Gastroesophageal sphincter (tissue), 4 donors: ENCODE measurements around the gene SNX3. TPM values are rescaled to one million over a fixed set of nuclear protein-coding genes. Genes with fewer than 3 reads are reported as not detected.

Experiments used
- ATAC-seq: fragments of 150-250 bp; one replicate; pipeline ENCODE4 v1.9.1; 2016; ENCODE audit warnings: mild to moderate bottlenecking, moderate library complexity
- H3K27ac ChIP-seq, 4 donors: fragments of 200-600 bp; sonication (generic) in 3 of 4; 1 replicate in 3 of 4; 2 replicates in 1 of 4; pipeline ENCODE4 v1.5.1; 2016 to 2019
- H3K27me3 ChIP-seq: fragments of 200-600 bp; sonication (generic); one replicate; pipeline ENCODE4 v1.5.1; 2019
- H3K36me3 ChIP-seq, 2 donors: fragments of 200-600 bp; sonication (generic); one replicate each; pipeline ENCODE4 v1.5.1; 2019; ENCODE audit warnings: control low read depth in 1 of 2
- H3K4me1 ChIP-seq, 3 donors: fragments of 200-600 bp; sonication (generic); 1 replicate in 2 of 3; 2 replicates in 1 of 3; pipeline ENCODE4 v1.5.1; 2016 to 2019; ENCODE audit warnings: control low read depth in 2 of 3
- H3K4me3 ChIP-seq, 2 donors: fragments of 200-600 bp; sonication (generic); one replicate each; pipeline ENCODE4 v1.5.1; 2019; ENCODE audit warnings: mild to moderate bottlenecking in 1 of 2, moderate library complexity in 1 of 2
- H3K9me3 ChIP-seq, 3 donors: fragments of 200-600 bp; sonication (generic); one replicate each; pipeline ENCODE4 v1.5.1; 2017 to 2019; ENCODE audit warnings: control low read depth in 2 of 3
- CTCF ChIP-seq, 4 experiments: fragments of 200-600 bp in 2 of 4; fragments of 450-650 bp in 2 of 4; sonication (generic) in 1 of 4; IDR thresholded peaks; one replicate each; pipeline ENCODE4 v1.5.1; 2017 to 2019; ENCODE audit warnings: antibody characterized with exemption in 4 of 4, mild to moderate bottlenecking in 2 of 4, moderate library complexity in 2 of 4
- EP300 ChIP-seq: sonication (generic); formaldehyde crosslinking; IDR thresholded peaks from one replicate; pipeline ENCODE4 v1.6.1; 2017; ENCODE audit warnings: antibody characterized with exemption, mild to moderate bottlenecking
- POLR2A ChIP-seq, 2 donors: fragments of 450-650 bp; IDR thresholded peaks; one replicate each; pipeline ENCODE4 v1.6.1; 2017; ENCODE audit warnings: antibody characterized with exemption in 2 of 2, mild to moderate bottlenecking in 2 of 2, moderate library complexity in 1 of 2
- POLR2AphosphoS5 ChIP-seq: sonication (generic); formaldehyde crosslinking; IDR thresholded peaks from one replicate; pipeline ENCODE4 v1.6.1; 2017; ENCODE audit warnings: antibody characterized with exemption
- WGBS, 2 donors: methylation state at CpG; one replicate each; pipeline ENCODE4 v1.1.5; 2018; ENCODE audit warnings: low coverage in 1 of 2; 5-methylcytosine and 5-hydroxymethylcytosine counted together
- total RNA-seq, 4 donors: library from RNA; depleted of rRNA; stranded (reverse); fragments of >200 nt; gene quantifications; one replicate each; pipeline ENCODE4 v1.1.0, GENCODE V29; 2016

The SNX3 gene
- total RNA-seq, 4 donors from 2014 or later, result 141 to 183 (median 160) TPM

GRCh38 chr6:108175176-108175591, 85.7 kb downstream of the SNX3 start:
- ATAC-seq, result no peak
- H3K27ac ChIP-seq, result no peak overlapping the region
- H3K27me3 ChIP-seq, result peaks cover 99% of the 10 kb centered on the region
- H3K4me1 ChIP-seq, result peaks cover 0 to 25% (median 5%) of the 10 kb centered on the region in 3 donors
- H3K9me3 ChIP-seq, result peaks cover 0 to 4% (median 0%) of the 10 kb centered on the region in 3 donors
- peak overlapping the region in 1 of 2 donors; percentile 14 for H3K4me3 ChIP-seq
- TF ChIP-seq POLR2A (IDR thresholded peaks at IDR 0.05) (no peak), EP300 (no peak), CTCF (IDR thresholded peaks at IDR 0.05) (no peak), POLR2AphosphoS5 (no peak)
- 8% methylated on average over 8 of the region's 22 CpGs; no CpG with 5 or more reads in 1 of the 2 donors for WGBS, 2 donors
- no peaks in the 10 kb centered on the region for H3K36me3 ChIP-seq

GRCh38 chr6:108174371-108175175, 86.3 kb downstream of the SNX3 start:
- WGBS, 2 donors, result 6 to 10% methylated on average over 8 to 21 of the region's 43 CpGs
- no peak for TF ChIP-seq POLR2AphosphoS5
- TF ChIP-seq CTCF (IDR thresholded peaks at IDR 0.05), result no peak
- TF ChIP-seq POLR2A (IDR thresholded peaks at IDR 0.05), result no peak
- no peak for TF ChIP-seq EP300
- Histone ChIP-seq H3K27me3 (peaks cover 99% of the 10 kb centered on the region), H3K4me3 (no peak overlapping the region), H3K27ac (no peak overlapping the region), H3K9me3 (peaks cover 0 to 4% (median 0%) of the 10 kb centered on the region in 3 donors), H3K36me3 (no peaks in the 10 kb centered on the region), H3K4me1 (peaks cover 0 to 29% (median 5%) of the 10 kb centered on the region in 3 donors)
- ATAC-seq, result no peak

- ATAC-seq, result no peak
- no peaks in the 10 kb centered on the region for H3K36me3 ChIP-seq
- peaks cover 0 to 55% (median 19%) of the 10 kb centered on the region in 3 donors for H3K4me1 ChIP-seq
- 18 to 40% methylated on average over 1 of the region's 3 CpGs for WGBS, 2 donors
- H3K27ac ChIP-seq, result no peak overlapping the region
- peaks cover 100% of the 10 kb centered on the region for H3K27me3 ChIP-seq
- TF ChIP-seq EP300, result no peak
- TF ChIP-seq POLR2A (IDR thresholded peaks at IDR 0.05), result no peak
- TF ChIP-seq CTCF (IDR thresholded peaks at IDR 0.05), result no peak
- TF ChIP-seq POLR2AphosphoS5, result no peak
- H3K4me3 ChIP-seq, result no peak overlapping the region
- H3K9me3 ChIP-seq, result peaks cover 0 to 4% (median 0%) of the 10 kb centered on the region in 3 donors
Measured at GRCh38 chr6:108171918-108172516, 88.8 kb downstream of the SNX3 start.

- TF ChIP-seq CTCF (IDR thresholded peaks at IDR 0.05) (no peak), POLR2A (IDR thresholded peaks at IDR 0.05) (no peak), POLR2AphosphoS5 (no peak)
- Histone ChIP-seq H3K27me3 (peaks cover 100% of the 10 kb centered on the region), H3K36me3 (no peaks in the 10 kb centered on the region), H3K9me3 (peaks cover 0 to 4% (median 0%) of the 10 kb centered on the region in 3 donors), H3K4me1 (peaks cover 0 to 59% (median 22%) of the 10 kb centered on the region in 3 donors), H3K4me3 (no peak overlapping the region), H3K27ac (no peak overlapping the region)
- 35 to 45% methylated on average over 10 to 12 of the region's 21 CpGs for WGBS, 2 donors
- no peak for ATAC-seq
Measured at GRCh38 chr6:108171291-108171917, 89.4 kb downstream of the SNX3 start.
